Retinal pigment epithelial cell (primary cell): Measurements from ENCODE around the gene FCRL2.

Experiments used
- DNase-seq: peaks from one replicate; pipeline ENCODE4 v3.0.0-alpha.2; 2010; ENCODE audit warnings: low read depth
- H3K4me3 ChIP-seq: 2 replicates; pipeline ENCODE4 v1.5.1; 2011; ENCODE audit warnings: mild to moderate bottlenecking, low read length, control low read depth, moderate library complexity
- CTCF ChIP-seq: conservative IDR thresholded peaks from 2 replicates; pipeline ENCODE4 v1.5.1; 2011; ENCODE audit warnings: low read depth, low read length, control low read depth, inconsistent platforms

The FCRL2 gene

GRCh38 chr1:157799996-157800395, 23.1 kb upstream of the FCRL2 start:
- DNase-seq, result no peak
- TF ChIP-seq CTCF, result no peak
- H3K4me3 ChIP-seq, result no peak overlapping the region

GRCh38 chr1:157798211-157798610, 21.3 kb upstream of the FCRL2 start:
- no peak for DNase-seq
- TF ChIP-seq CTCF, result no peak
- no peak overlapping the region for H3K4me3 ChIP-seq

- no peak for TF ChIP-seq CTCF
- no peak overlapping the region for H3K4me3 ChIP-seq
- DNase-seq, result no peak
Observed at GRCh38 chr1:157785248-157785647, 8.3 kb upstream of the FCRL2 start.

GRCh38 chr1:157784801-157785200, 7.9 kb upstream of the FCRL2 start:
- no peak for DNase-seq
- H3K4me3 ChIP-seq, result no peak overlapping the region
- TF ChIP-seq CTCF, result no peak

- DNase-seq, result no peak
- no peak for TF ChIP-seq CTCF
- no peak overlapping the region for H3K4me3 ChIP-seq
Observed at GRCh38 chr1:157782931-157783330, 6.0 kb upstream of the FCRL2 start.

- TF ChIP-seq CTCF, result no peak
Observed at GRCh38 chr1:157781048-157781447, 4.1 kb upstream of the FCRL2 start.

GRCh38 chr1:157775101-157775870, 1.6 kb downstream of the FCRL2 start:
- no peak for TF ChIP-seq CTCF
- DNase-seq, result no peak
- H3K4me3 ChIP-seq, result no peak overlapping the region

More at GRCh38 chr1:157781048-157781447, 4.1 kb upstream of the FCRL2 start:
- H3K4me3 ChIP-seq, result no peak overlapping the region
- no peak for DNase-seq
